ENCODE data around the gene IGFLR1. TPM values are rescaled to one million over a fixed set of nuclear protein-coding genes. Genes with fewer than 3 reads are reported as not detected.

The IGFLR1 gene
- total RNA-seq, 1 experiment from 2014 or later: 9.9 TPM

DNA sequence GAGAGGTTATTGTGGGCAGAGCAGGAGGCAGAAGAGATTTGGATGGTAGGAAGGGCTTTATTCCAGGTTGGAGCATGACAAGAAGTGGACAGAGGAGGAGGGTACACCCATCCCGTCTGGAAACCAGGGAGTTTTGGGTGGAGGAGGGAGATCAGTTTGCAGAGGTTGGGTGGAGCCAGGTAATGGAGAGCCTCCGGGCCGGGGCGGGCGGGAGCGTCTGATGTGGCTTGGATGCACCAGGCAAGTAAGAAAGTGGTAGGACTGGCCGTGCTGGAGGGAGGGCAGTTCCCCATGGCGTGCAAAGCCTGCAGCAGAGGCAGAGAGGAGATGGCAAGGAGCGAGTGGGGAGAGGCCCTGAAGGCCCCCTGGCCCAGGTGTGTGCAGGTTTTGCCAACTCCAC, 10.9 kb downstream of the IGFLR1 start (continued):
- TF ChIP-seq, protein P1, sequence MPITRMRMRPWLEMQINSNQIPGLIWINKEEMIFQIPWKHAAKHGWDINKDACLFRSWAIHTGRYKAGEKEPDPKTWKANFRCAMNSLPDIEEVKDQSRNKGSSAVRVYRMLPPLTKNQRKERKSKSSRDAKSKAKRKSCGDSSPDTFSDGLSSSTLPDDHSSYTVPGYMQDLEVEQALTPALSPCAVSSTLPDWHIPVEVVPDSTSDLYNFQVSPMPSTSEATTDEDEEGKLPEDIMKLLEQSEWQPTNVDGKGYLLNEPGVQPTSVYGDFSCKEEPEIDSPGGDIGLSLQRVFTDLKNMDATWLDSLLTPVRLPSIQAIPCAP (CRISPR knock-in tag; IDR thresholded peaks at IDR 0.05): no peak
- TF ChIP-seq ZNF263 (CRISPR knock-in tag; IDR thresholded peaks at IDR 0.05; ENCODE audit: low read depth) (no peak), RORB (CRISPR knock-in tag; IDR thresholded peaks at IDR 0.05) (no peak), OVOL2 (CRISPR knock-in tag; IDR thresholded peaks at IDR 0.05; ENCODE audit: borderline replicate concordance) (no peak), ZNF671 (CRISPR knock-in tag; IDR thresholded peaks at IDR 0.05) (no peak), ZNF121 (CRISPR knock-in tag; IDR thresholded peaks at IDR 0.05) (no peak)
- TF ChIP-seq, protein P2, sequence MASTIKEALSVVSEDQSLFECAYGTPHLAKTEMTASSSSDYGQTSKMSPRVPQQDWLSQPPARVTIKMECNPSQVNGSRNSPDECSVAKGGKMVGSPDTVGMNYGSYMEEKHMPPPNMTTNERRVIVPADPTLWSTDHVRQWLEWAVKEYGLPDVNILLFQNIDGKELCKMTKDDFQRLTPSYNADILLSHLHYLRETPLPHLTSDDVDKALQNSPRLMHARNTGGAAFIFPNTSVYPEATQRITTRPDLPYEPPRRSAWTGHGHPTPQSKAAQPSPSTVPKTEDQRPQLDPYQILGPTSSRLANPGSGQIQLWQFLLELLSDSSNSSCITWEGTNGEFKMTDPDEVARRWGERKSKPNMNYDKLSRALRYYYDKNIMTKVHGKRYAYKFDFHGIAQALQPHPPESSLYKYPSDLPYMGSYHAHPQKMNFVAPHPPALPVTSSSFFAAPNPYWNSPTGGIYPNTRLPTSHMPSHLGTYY (CRISPR knock-in tag; IDR thresholded peaks at IDR 0.05): no peak
- TF ChIP-seq, protein P3, sequence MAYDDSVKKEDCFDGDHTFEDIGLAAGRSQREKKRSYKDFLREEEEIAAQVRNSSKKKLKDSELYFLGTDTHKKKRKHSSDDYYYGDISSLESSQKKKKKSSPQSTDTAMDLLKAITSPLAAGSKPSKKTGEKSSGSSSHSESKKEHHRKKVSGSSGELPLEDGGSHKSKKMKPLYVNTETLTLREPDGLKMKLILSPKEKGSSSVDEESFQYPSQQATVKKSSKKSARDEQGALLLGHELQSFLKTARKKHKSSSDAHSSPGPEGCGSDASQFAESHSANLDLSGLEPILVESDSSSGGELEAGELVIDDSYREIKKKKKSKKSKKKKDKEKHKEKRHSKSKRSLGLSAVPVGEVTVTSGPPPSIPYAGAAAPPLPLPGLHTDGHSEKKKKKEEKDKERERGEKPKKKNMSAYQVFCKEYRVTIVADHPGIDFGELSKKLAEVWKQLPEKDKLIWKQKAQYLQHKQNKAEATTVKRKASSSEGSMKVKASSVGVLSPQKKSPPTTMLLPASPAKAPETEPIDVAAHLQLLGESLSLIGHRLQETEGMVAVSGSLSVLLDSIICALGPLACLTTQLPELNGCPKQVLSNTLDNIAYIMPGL (CRISPR knock-in tag; IDR thresholded peaks at IDR 0.05): no peak
- TF ChIP-seq, protein P4, sequence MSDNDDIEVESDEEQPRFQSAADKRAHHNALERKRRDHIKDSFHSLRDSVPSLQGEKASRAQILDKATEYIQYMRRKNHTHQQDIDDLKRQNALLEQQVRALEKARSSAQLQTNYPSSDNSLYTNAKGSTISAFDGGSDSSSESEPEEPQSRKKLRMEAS (CRISPR knock-in tag; IDR thresholded peaks at IDR 0.05): no peak

DNA sequence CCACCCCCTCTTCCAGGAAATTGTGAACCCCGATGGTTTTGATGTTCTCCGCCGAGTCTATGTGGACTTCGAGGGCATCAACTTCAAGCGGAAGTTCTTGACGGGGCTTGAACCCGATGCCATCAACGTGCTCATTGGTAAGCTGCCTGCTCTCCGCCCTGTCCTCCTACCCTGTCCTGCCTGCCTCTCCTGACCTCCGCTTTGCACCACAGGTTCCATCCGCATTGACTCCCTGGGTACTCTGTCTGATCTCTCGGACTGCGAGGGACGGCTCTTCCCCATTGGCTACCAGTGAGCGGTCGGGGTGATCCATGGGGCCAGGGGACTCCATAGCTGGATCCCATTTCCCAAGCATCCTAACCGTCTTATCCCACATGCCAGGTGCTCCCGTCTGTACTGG, 11.9 kb downstream of the IGFLR1 start:
- POLR2A ChIA-PET: interaction anchor here (1.7 kb wide), 1 partner anchor 10 kb away, joined by 6 read pairs; no protein-coding TSS in a partner anchor
- CTCF ChIA-PET: no interaction called here
- H3K36me3 Mint-ChIP-seq: peaks cover 66% of the 10 kb centered on the region

DNA sequence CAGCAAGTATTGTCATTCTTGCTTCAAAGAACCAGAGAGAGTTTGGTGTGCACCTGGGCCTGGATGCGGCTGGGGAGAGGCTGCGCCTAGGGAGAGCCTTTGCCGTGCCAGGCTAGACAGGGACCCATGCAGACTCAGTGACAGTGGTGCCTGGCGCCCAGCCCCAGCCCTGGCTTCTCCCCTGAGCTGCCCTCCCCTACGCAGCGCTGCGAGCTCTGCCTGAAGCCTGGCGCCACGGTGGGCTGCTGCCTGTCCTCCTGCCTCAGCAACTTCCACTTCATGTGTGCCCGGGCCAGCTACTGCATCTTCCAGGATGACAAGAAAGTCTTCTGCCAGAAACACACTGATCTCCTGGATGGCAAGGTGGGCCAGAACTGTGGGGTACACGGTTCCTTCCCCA, 12.5 kb downstream of the IGFLR1 start:
- TF ChIP-seq MXD4 (CRISPR knock-in tag; IDR thresholded peaks at IDR 0.05; ENCODE audit: borderline replicate concordance): no peak
- no peak for TF ChIP-seq FOXP1 (CRISPR knock-in tag; IDR thresholded peaks at IDR 0.05; ENCODE audit: borderline replicate concordance)
- TF ChIP-seq, protein P5, sequence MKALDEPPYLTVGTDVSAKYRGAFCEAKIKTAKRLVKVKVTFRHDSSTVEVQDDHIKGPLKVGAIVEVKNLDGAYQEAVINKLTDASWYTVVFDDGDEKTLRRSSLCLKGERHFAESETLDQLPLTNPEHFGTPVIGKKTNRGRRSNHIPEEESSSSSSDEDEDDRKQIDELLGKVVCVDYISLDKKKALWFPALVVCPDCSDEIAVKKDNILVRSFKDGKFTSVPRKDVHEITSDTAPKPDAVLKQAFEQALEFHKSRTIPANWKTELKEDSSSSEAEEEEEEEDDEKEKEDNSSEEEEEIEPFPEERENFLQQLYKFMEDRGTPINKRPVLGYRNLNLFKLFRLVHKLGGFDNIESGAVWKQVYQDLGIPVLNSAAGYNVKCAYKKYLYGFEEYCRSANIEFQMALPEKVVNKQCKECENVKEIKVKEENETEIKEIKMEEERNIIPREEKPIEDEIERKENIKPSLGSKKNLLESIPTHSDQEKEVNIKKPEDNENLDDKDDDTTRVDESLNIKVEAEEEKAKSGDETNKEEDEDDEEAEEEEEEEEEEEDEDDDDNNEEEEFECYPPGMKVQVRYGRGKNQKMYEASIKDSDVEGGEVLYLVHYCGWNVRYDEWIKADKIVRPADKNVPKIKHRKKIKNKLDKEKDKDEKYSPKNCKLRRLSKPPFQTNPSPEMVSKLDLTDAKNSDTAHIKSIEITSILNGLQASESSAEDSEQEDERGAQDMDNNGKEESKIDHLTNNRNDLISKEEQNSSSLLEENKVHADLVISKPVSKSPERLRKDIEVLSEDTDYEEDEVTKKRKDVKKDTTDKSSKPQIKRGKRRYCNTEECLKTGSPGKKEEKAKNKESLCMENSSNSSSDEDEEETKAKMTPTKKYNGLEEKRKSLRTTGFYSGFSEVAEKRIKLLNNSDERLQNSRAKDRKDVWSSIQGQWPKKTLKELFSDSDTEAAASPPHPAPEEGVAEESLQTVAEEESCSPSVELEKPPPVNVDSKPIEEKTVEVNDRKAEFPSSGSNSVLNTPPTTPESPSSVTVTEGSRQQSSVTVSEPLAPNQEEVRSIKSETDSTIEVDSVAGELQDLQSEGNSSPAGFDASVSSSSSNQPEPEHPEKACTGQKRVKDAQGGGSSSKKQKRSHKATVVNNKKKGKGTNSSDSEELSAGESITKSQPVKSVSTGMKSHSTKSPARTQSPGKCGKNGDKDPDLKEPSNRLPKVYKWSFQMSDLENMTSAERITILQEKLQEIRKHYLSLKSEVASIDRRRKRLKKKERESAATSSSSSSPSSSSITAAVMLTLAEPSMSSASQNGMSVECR (CRISPR knock-in tag; IDR thresholded peaks at IDR 0.05; ENCODE audit: borderline replicate concordance): no peak
- TF ChIP-seq NFATC4 (CRISPR knock-in tag; IDR thresholded peaks at IDR 0.05): no peak
- TF ChIP-seq, protein P3 (CRISPR knock-in tag; IDR thresholded peaks at IDR 0.05): no peak
- TF ChIP-seq ZNF317 (CRISPR knock-in tag; IDR thresholded peaks at IDR 0.05; ENCODE audit: borderline replicate concordance, low read depth): no peak
- TF ChIP-seq, protein P6, sequence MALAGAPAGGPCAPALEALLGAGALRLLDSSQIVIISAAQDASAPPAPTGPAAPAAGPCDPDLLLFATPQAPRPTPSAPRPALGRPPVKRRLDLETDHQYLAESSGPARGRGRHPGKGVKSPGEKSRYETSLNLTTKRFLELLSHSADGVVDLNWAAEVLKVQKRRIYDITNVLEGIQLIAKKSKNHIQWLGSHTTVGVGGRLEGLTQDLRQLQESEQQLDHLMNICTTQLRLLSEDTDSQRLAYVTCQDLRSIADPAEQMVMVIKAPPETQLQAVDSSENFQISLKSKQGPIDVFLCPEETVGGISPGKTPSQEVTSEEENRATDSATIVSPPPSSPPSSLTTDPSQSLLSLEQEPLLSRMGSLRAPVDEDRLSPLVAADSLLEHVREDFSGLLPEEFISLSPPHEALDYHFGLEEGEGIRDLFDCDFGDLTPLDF (CRISPR knock-in tag; IDR thresholded peaks at IDR 0.05): no peak
- no peak for TF ChIP-seq TEAD4 (CRISPR knock-in tag; IDR thresholded peaks at IDR 0.05)
- no peak overlapping the region for H3K4me3 Mint-ChIP-seq
- H3K9me3 Mint-ChIP-seq: no peaks in the 10 kb centered on the region
- DNase-seq (ENCODE audit: low spot score): no peak
- H3K4me1 Mint-ChIP-seq: 0 out of 2 replicates have a peak, but pooled peaks cover 2% of the 10 kb centered on the region
- POLR2A ChIA-PET: no interaction called here
- H3K36me3 Mint-ChIP-seq: peaks cover 70% of the 10 kb centered on the region
- no peaks in the 10 kb centered on the region for H3K27me3 Mint-ChIP-seq (ENCODE audit: low read depth)
- CTCF ChIA-PET: interaction anchor here (1.1 kb wide), 1 partner anchor 11 kb away, joined by 3 read pairs; no protein-coding TSS in a partner anchor
- no peak overlapping the region for H3K27ac Mint-ChIP-seq
- ATAC-seq: no peak

More for the DNA sequence above, 11.9 kb downstream of the IGFLR1 start:
- Mint-ChIP-seq H3K9me3 (no peaks in the 10 kb centered on the region), H3K4me3 (no peak overlapping the region), H3K27ac (no peak overlapping the region), H3K27me3 (ENCODE audit: low read depth) (no peaks in the 10 kb centered on the region), H3K4me1 (0 out of 2 replicates have a peak, but pooled peaks cover 2% of the 10 kb centered on the region)
- DNase-seq (ENCODE audit: low spot score) (no peak), ATAC-seq (no peak)
- TF ChIP-seq ZNF232 (CRISPR knock-in tag; IDR thresholded peaks at IDR 0.05) (no peak), ZNF121 (CRISPR knock-in tag; IDR thresholded peaks at IDR 0.05) (no peak), ZBTB21 (CRISPR knock-in tag; IDR thresholded peaks at IDR 0.05; ENCODE audit: borderline replicate concordance) (no peak)
- TF ChIP-seq, protein P7, sequence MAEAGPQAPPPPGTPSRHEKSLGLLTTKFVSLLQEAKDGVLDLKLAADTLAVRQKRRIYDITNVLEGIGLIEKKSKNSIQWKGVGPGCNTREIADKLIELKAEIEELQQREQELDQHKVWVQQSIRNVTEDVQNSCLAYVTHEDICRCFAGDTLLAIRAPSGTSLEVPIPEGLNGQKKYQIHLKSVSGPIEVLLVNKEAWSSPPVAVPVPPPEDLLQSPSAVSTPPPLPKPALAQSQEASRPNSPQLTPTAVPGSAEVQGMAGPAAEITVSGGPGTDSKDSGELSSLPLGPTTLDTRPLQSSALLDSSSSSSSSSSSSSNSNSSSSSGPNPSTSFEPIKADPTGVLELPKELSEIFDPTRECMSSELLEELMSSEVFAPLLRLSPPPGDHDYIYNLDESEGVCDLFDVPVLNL (CRISPR knock-in tag; IDR thresholded peaks at IDR 0.05; ENCODE audit: borderline replicate concordance, low read depth): no peak
- TF ChIP-seq, protein P8, sequence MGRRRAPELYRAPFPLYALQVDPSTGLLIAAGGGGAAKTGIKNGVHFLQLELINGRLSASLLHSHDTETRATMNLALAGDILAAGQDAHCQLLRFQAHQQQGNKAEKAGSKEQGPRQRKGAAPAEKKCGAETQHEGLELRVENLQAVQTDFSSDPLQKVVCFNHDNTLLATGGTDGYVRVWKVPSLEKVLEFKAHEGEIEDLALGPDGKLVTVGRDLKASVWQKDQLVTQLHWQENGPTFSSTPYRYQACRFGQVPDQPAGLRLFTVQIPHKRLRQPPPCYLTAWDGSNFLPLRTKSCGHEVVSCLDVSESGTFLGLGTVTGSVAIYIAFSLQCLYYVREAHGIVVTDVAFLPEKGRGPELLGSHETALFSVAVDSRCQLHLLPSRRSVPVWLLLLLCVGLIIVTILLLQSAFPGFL (CRISPR knock-in tag; IDR thresholded peaks at IDR 0.05; ENCODE audit: borderline replicate concordance): no peak
